Calu3 (cell line): ENCODE measurements around the gene UBTD2. TPM values are rescaled to one million over a fixed set of nuclear protein-coding genes. Genes with fewer than 3 reads are reported as not detected.
A peak's percentile ranks its signal among the peaks of the same experiment; 100 is the strongest.
"Not testable (repeated sequence)": the region's sequence is repeated elsewhere in the genome, so short reads cannot be mapped to it uniquely, and the experiment has no call there.

Source experiments
- Bru-seq: library from RNA; stranded (reverse); fragments of 400-500 nt; gene quantifications from one replicate; lab custom pipeline; 2021; lab: Mats Ljungman, UMichigan
- BruChase-seq, 2 experiments: library from RNA; stranded (reverse); fragments of 400-500 nt; gene quantifications; one replicate each; lab custom pipeline; 2021; lab: Mats Ljungman, UMichigan
- BruUV-seq: library from RNA; stranded (reverse); fragments of 400-500 nt; replicated peaks from 2 replicates; lab custom pipeline; 2021; lab: Mats Ljungman, UMichigan
- CTCF ChIA-PET: fragments of 300-600 bp; sonication (Branson Sonifier 250); formaldehyde crosslinking; loops from one replicate; lab custom pipeline; 2022; ENCODE audit warnings: antibody characterized with exemption; lab: Charles Lee
- DNase-seq: peaks from one replicate; pipeline ENCODE4 v3.0.0; 2022
- H3K27ac Mint-ChIP-seq: one replicate; pipeline ENCODE4 v1.8.0; 2022; ENCODE audit warnings: mixed read lengths; ENCODE audit not compliant: unreplicated experiment
- H3K27me3 Mint-ChIP-seq: one replicate; pipeline ENCODE4 v1.8.0; 2022; ENCODE audit warnings: mixed read lengths; ENCODE audit not compliant: unreplicated experiment
- H3K36me3 Mint-ChIP-seq: one replicate; pipeline ENCODE4 v1.8.0; 2022; ENCODE audit warnings: mild to moderate bottlenecking, moderate library complexity, mixed read lengths; ENCODE audit not compliant: insufficient read depth, unreplicated experiment
- H3K4me1 Mint-ChIP-seq: one replicate; pipeline ENCODE4 v1.8.0; 2022; ENCODE audit warnings: mild to moderate bottlenecking, low read depth, mixed read lengths; ENCODE audit not compliant: unreplicated experiment
- H3K4me3 Mint-ChIP-seq: one replicate; pipeline ENCODE4 v1.8.0; 2022; ENCODE audit warnings: mild to moderate bottlenecking, low read depth, moderate library complexity, mixed read lengths; ENCODE audit not compliant: unreplicated experiment
- H3K9me3 Mint-ChIP-seq: one replicate; pipeline ENCODE4 v1.8.0; 2022; ENCODE audit warnings: low read depth, mixed read lengths; ENCODE audit not compliant: unreplicated experiment
- intact Hi-C: fragments of 100-400 bp; cut with micrococcal nuclease; formaldehyde crosslinking; loops from one replicate; pipeline ENCODE4 v1.10.0; 2022; ENCODE audit not compliant: unreplicated experiment
- long read RNA-seq: library from polyadenylated mRNA; stranded (forward); transcript quantifications from one replicate; pipeline ENCODE4 v2.0.0, GENCODE V29; 2022
- total RNA-seq: library from RNA; stranded (reverse); gene quantifications from 2 replicates; pipeline ENCODE4 v1.2.3, GENCODE V29; 2022
- TF ChIP-seq, protein P1 (sequence below): fragments of 200-600 bp; IDR thresholded peaks from one replicate; pipeline ENCODE4 v1.8.0; 2022; ENCODE audit warnings: antibody characterized with exemption; ENCODE audit not compliant: unreplicated experiment

UBTD2 gene, protein sequence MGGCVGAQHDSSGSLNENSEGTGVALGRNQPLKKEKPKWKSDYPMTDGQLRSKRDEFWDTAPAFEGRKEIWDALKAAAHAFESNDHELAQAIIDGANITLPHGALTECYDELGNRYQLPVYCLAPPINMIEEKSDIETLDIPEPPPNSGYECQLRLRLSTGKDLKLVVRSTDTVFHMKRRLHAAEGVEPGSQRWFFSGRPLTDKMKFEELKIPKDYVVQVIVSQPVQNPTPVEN
- total RNA-seq = 18.8 and 21.1 TPM in 2 replicates
- percentile 84 among the genes with signal in this experiment for Bru-seq, nascent RNA
- BruChase-seq, experiment 1, labeled RNA remaining after a 6-hour chase = percentile 79 among the genes with signal in this experiment
- percentile 81 among the genes with signal in this experiment for BruChase-seq, experiment 2, labeled RNA remaining after a 2-hour chase
- long read RNA-seq, transcript UBTD2-201 (3 exons, 3,301 nt) = major isoform, 26 of 33 reads
- long read RNA-seq, partial matches to known transcripts = 0 of 33 reads
- long read RNA-seq, other reads (novel, unspliced or antisense) = 7 of 33 reads

DNA sequence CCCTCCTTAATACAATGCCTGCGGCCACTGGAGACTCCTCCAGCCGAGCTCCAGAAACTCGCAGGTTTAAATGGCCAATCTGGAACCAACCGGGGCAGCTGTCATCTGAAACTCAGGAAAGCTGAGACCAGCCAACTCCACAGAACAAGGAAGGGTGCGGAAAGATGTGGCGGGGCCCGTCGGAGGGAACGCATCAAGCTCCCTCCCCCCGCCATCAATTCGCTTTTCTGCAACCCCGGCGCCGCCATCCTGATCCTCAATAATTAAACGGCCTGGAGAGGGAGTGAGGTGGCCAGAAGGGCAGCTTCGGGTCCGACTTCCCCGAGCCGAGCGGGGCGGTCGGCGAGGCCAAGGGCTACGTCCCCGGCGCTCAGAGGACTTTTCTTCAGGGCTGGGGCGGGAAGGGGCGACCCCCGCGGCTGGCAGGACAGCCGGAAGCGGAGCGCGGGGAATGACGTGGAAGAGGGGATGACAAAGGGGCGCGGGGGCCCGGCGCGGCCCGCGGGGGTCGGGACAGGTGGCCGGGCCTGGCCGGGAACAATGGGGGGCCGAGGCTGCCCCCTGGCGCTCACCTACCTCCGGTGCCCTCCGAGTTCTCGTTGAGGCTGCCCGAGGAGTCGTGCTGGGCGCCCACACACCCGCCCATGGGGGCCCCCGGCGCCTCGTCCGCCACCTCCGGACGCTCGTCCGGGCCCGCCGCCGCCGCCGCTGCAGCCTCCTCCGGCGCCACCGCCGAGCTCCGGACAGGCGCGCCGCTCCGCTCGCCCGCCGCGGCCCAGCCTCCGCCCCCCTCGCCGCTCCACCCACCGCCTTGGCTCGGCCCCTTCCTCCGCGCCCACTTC lies at the start of gene UBTD2:
UBTD2 (minus strand) TSS at position 745 of the 842 bp plus-strand sequence; CDS start at position 646, 99 bp downstream.
- TF ChIP-seq, protein P1, sequence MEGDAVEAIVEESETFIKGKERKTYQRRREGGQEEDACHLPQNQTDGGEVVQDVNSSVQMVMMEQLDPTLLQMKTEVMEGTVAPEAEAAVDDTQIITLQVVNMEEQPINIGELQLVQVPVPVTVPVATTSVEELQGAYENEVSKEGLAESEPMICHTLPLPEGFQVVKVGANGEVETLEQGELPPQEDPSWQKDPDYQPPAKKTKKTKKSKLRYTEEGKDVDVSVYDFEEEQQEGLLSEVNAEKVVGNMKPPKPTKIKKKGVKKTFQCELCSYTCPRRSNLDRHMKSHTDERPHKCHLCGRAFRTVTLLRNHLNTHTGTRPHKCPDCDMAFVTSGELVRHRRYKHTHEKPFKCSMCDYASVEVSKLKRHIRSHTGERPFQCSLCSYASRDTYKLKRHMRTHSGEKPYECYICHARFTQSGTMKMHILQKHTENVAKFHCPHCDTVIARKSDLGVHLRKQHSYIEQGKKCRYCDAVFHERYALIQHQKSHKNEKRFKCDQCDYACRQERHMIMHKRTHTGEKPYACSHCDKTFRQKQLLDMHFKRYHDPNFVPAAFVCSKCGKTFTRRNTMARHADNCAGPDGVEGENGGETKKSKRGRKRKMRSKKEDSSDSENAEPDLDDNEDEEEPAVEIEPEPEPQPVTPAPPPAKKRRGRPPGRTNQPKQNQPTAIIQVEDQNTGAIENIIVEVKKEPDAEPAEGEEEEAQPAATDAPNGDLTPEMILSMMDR = peak; percentile 80
- peak; percentile 91 for DNase-seq
- CTCF ChIA-PET = interaction anchor here (0.9 to 2.1 kb wide), 10 partner anchors 10 to 277 kb away, joined by 3 to 10 read pairs (median 4); partner anchors contain the start of genes FBXW11 and STK10
- Mint-ChIP-seq H3K4me3 (peak within 1 kb of the TSS; percentile 96), H3K27me3 (no peaks in the 10 kb centered on the region), H3K9me3 (no peaks in the 10 kb centered on the region), H3K27ac (peak within 1 kb of the TSS; percentile 92), H3K4me1 (peaks cover 13% of the 10 kb centered on the region), H3K36me3 (peaks cover 42% of the 10 kb centered on the region)
- BruUV-seq = no TSS peak
- intact Hi-C loops = loop anchor here (2.0 to 5.0 kb wide), 3 partner anchors 48 to 176 kb away; partner anchors contain the start of gene STK10

GRCh38 chr5:172326901-172327300 lies 43.3 kb upstream of the UBTD2 start:
- H3K9me3 Mint-ChIP-seq, CTCF ChIA-PET, H3K27me3 Mint-ChIP-seq, BruUV-seq, H3K27ac Mint-ChIP-seq, H3K4me3 Mint-ChIP-seq, DNase-seq, H3K4me1 Mint-ChIP-seq, intact Hi-C loops, H3K36me3 Mint-ChIP-seq: not testable (repeated sequence)

GRCh38 chr5:172325452-172325851 lies 41.9 kb upstream of the UBTD2 start:
- CTCF ChIA-PET = no interaction called here
- no TSS peak for BruUV-seq
- no peak overlapping the region for H3K27ac Mint-ChIP-seq
- H3K4me3 Mint-ChIP-seq = no peak overlapping the region
- intact Hi-C loops = no loop called here
- TF ChIP-seq, protein P1 = no peak
- H3K27me3 Mint-ChIP-seq = no peaks in the 10 kb centered on the region
- DNase-seq = no peak
- no peaks in the 10 kb centered on the region for H3K4me1 Mint-ChIP-seq
- no peaks in the 10 kb centered on the region for H3K36me3 Mint-ChIP-seq
- H3K9me3 Mint-ChIP-seq = no peaks in the 10 kb centered on the region

DNA sequence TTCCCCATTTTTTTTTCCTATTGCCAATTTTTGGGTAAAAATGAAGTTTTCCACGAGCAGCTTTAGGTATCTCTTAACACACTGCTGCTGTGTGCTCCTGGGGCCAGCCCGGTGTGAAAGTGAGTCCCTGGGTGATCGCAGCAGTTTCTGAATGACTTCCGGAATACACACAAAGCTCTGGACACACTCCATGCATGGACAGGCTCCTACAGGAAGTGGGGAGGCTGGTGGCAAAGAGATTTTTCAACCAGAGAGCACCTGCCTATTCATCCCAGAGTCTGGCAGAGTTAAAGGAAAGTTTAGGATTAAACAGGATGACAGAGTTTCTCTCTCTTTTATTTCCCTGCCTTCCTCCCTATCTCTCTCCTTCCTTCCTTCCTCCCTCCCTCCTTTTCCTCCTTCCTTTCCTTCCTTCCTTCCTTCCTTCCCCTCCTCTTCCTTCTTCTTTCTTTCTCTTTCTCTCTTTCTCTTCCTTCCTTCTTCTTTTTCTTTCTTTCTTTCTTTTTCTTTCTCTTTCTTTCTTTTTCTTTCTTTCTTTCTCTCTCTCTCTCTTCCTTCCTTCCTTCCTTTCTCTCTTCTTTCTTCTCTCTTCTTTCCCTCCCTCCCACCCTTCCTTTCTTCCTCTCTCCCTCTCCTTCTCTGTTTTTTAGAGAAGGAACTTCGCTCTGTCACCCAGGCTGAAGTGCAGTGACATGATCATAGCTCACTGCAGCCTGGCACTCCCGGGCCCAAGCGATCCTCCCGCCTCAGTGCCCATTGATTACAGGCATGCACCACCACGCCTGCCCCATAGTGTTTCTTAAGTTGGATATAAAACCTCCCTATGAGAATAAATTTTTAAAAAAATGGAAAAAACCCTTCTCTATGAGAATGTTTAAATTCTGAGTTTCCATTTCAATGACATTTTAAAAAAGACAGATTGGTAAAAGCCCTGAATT lies 38.7 kb upstream of the UBTD2 start:
- Mint-ChIP-seq H3K27me3 (no peaks in the 10 kb centered on the region), H3K4me3 (no peak overlapping the region), H3K4me1 (no peaks in the 10 kb centered on the region), H3K27ac (no peak overlapping the region), H3K9me3 (no peaks in the 10 kb centered on the region), H3K36me3 (no peaks in the 10 kb centered on the region)
- intact Hi-C loops = no loop called here
- no TSS peak for BruUV-seq
- DNase-seq = no peak
- CTCF ChIA-PET = interaction anchor here (0.6 to 0.7 kb wide), 2 partner anchors 14 to 1618 kb away, joined by 3 read pairs; no protein-coding TSS in a partner anchor
- TF ChIP-seq, protein P1 = no peak
